ENCODE results near the gene CFAP77. TPM values are rescaled to one million over a fixed set of nuclear protein-coding genes. Genes with fewer than 3 reads are reported as not detected.

Gene CFAP77
- total and polyA plus RNA-seq, 2 of the 13 experiments (the other 11 are each of a cell fraction or from before 2014, with no cell fraction given) = not detected

GRCh38 chr9:132559711-132560110 is 149.7 kb downstream of the CFAP77 start:
- intact Hi-C loops (cut with micrococcal nuclease; ENCODE audit: unreplicated experiment) (no loop called here), in situ Hi-C loops (cut with HindIII; ENCODE audit: extremely low pct_ligation_motif_present, low pct_unique_long_range_greater_than_20kb) (no loop called here)
- no TSS peak for BruUV-seq (replicated peaks)
- Histone ChIP-seq H3K4me1 (ENCODE audit: insufficient read depth, low read length) (no peaks in the 10 kb centered on the region), H4K20me1 (ENCODE audit: insufficient read depth, low read length) (no peaks in the 10 kb centered on the region), H3K9me3 (ENCODE audit: low read length) (no peaks in the 10 kb centered on the region), H3K79me2 (ENCODE audit: insufficient read depth, low read length) (no peaks in the 10 kb centered on the region), H3K27me3 (ENCODE audit: control insufficient read depth in 1 of 2, insufficient read depth in 2 of 2, low read length in 2 of 2) (peaks cover 0 to 52% of the 10 kb centered on the region in 2 experiments; a peak in 3 of 5 replicates), H3K27ac (ENCODE audit: extremely low read length, insufficient read depth, low read length) (no peak overlapping the region), H3K4me3 (replicated peaks in 1 of 3; ENCODE audit: insufficient read depth in 1 of 3, low read depth in 2 of 3, low read length in 3 of 3) (no peak overlapping the region), H3K36me3 (replicated peaks in 1 of 2; ENCODE audit: control insufficient read depth in 1 of 2, insufficient read depth in 2 of 2, low read length in 2 of 2) (no peaks in the 10 kb centered on the region), H2AFZ (ENCODE audit: low read length) (no peak overlapping the region), H3K4me2 (ENCODE audit: low read depth, low read length) (no peak overlapping the region), H3K9ac (ENCODE audit: insufficient read depth, low read depth, low read length) (no peak overlapping the region)
- DNase-seq (ENCODE audit: low spot score) (no peak), ATAC-seq (no peak), FAIRE-seq (no peak)
- 17% methylated on average over 2 of the region's 2 CpGs for WGBS (ENCODE audit: low lambda C conversion rate)
- TF ChIP-seq ZNF160 (CRISPR knock-in tag; IDR thresholded peaks at IDR 0.05) = no peak
- no peak for TF ChIP-seq NR2F2 (IDR thresholded peaks at IDR 0.05; ENCODE audit: borderline replicate concordance, low read depth)
- no peak for TF ChIP-seq MEIS2 (CRISPR knock-in tag; IDR thresholded peaks at IDR 0.05)
- no peak for TF ChIP-seq KDM3A (CRISPR knock-in tag; IDR thresholded peaks at IDR 0.05; ENCODE audit: low read depth)
- TF ChIP-seq ZMYM2 (CRISPR knock-in tag; IDR thresholded peaks at IDR 0.05) = no peak
- no peak for TF ChIP-seq ZBTB14 (CRISPR knock-in tag; IDR thresholded peaks at IDR 0.05)
- no peak for TF ChIP-seq REL (CRISPR knock-in tag; conservative IDR thresholded peaks at IDR 0.05)
- CTCF ChIA-PET (ENCODE audit: low intra/inter-chr PET ratio, low total read pairs) = no interaction called here
- POLR2A ChIA-PET = no interaction called here

- ATAC-seq (no peak), DNase-seq (ENCODE audit: low spot score) (no peak), FAIRE-seq (no peak)
- Histone ChIP-seq H3K9me3 (ENCODE audit: low read length) (no peaks in the 10 kb centered on the region), H3K27ac (ENCODE audit: extremely low read length, insufficient read depth, low read length) (no peak overlapping the region), H3K36me3 (replicated peaks in 1 of 2; ENCODE audit: control insufficient read depth in 1 of 2, insufficient read depth in 2 of 2, low read length in 2 of 2) (no peaks in the 10 kb centered on the region), H2AFZ (ENCODE audit: low read length) (no peak overlapping the region), H3K27me3 (ENCODE audit: control insufficient read depth in 1 of 2, insufficient read depth in 2 of 2, low read length in 2 of 2) (peaks cover 0 to 56% of the 10 kb centered on the region in 2 experiments; a peak in 3 of 5 replicates), H3K9ac (ENCODE audit: insufficient read depth, low read depth, low read length) (no peak overlapping the region), H3K4me1 (ENCODE audit: insufficient read depth, low read length) (no peaks in the 10 kb centered on the region), H3K4me3 (replicated peaks in 1 of 3; ENCODE audit: insufficient read depth in 1 of 3, low read depth in 2 of 3, low read length in 3 of 3) (no peak overlapping the region), H4K20me1 (ENCODE audit: insufficient read depth, low read length) (no peaks in the 10 kb centered on the region), H3K4me2 (ENCODE audit: low read depth, low read length) (no peak overlapping the region), H3K79me2 (ENCODE audit: insufficient read depth, low read length) (no peaks in the 10 kb centered on the region)
- no TSS peak for BruUV-seq (replicated peaks)
- intact Hi-C loops (cut with micrococcal nuclease; ENCODE audit: unreplicated experiment) (no loop called here), in situ Hi-C loops (cut with HindIII; ENCODE audit: extremely low pct_ligation_motif_present, low pct_unique_long_range_greater_than_20kb) (no loop called here)
- CTCF ChIA-PET (ENCODE audit: low intra/inter-chr PET ratio, low total read pairs) = no interaction called here
- POLR2A ChIA-PET = no interaction called here
- 41% methylated on average over 12 of the region's 14 CpGs for WGBS (ENCODE audit: low lambda C conversion rate)
- TF ChIP-seq TFDP1 (CRISPR knock-in tag; IDR thresholded peaks at IDR 0.05; ENCODE audit: borderline replicate concordance) (no peak), ZNF331 (CRISPR knock-in tag; IDR thresholded peaks at IDR 0.05) (no peak)
Observed at GRCh38 chr9:132560616-132561202, 150.7 kb downstream of the CFAP77 start.
